DOHH2 (cell line): ENCODE measurements around the gene ADRA2B.
"Not testable (repeated sequence)": the region's sequence is repeated elsewhere in the genome, so short reads cannot be mapped to it uniquely, and the experiment has no call there.

Experiments used
- H3F3A ChIP-seq: fragments of 200-600 bp; sonication (generic), shearing (Covaris generic); 2 replicates; pipeline ENCODE4 v1.6.0; 2016; ENCODE audit warnings: antibody characterized with exemption, mild to moderate bottlenecking; ENCODE audit not compliant: control insufficient read depth, insufficient read depth
- H3K27ac ChIP-seq: fragments of 200-600 bp; sonication (generic); 2 replicates; pipeline ENCODE4 v1.5.1; 2014; ENCODE audit warnings: low read depth, mild to moderate bottlenecking, low read length, moderate library complexity
- H3K27me3 ChIP-seq: fragments of 200-600 bp; sonication (generic); 2 replicates; pipeline ENCODE4 v1.6.1; 2014; ENCODE audit warnings: mild to moderate bottlenecking, low read length, mixed read lengths; ENCODE audit not compliant: control insufficient read depth
- H3K36me3 ChIP-seq: fragments of 200-600 bp; sonication (generic); 2 replicates; pipeline ENCODE4 v1.6.1; 2014; ENCODE audit warnings: mild to moderate bottlenecking, low read length, moderate library complexity, mixed read lengths; ENCODE audit not compliant: control insufficient read depth
- H3K4me1 ChIP-seq: fragments of 200-600 bp; sonication (generic); 2 replicates; pipeline ENCODE4 v1.6.1; 2014; ENCODE audit warnings: mild to moderate bottlenecking, low read length, mixed read lengths; ENCODE audit not compliant: control insufficient read depth
- H3K4me2 ChIP-seq: fragments of 200-600 bp; sonication (generic); 2 replicates; pipeline ENCODE4 v1.6.0; 2014; ENCODE audit warnings: mild to moderate bottlenecking, low read length, moderate library complexity
- H3K4me3 ChIP-seq: fragments of 200-600 bp; sonication (generic); 2 replicates; pipeline ENCODE4 v1.5.1; 2014; ENCODE audit warnings: mild to moderate bottlenecking, low read length, mixed read lengths
- H3K79me2 ChIP-seq: fragments of 200-600 bp; sonication (generic); 2 replicates; pipeline ENCODE4 v1.6.1; 2014; ENCODE audit warnings: mild to moderate bottlenecking, low read length, mixed read lengths; ENCODE audit not compliant: control insufficient read depth
- H3K9me2 ChIP-seq: fragments of 200-600 bp; sonication (generic); replicated peaks from 2 replicates; pipeline ENCODE4 v1.6.1; 2014; ENCODE audit warnings: mild to moderate bottlenecking, low read length, mixed read lengths; ENCODE audit not compliant: control insufficient read depth
- H3K9me3 ChIP-seq: fragments of 200-600 bp; sonication (generic); 2 replicates; pipeline ENCODE4 v1.6.1; 2014; ENCODE audit warnings: antibody characterized with exemption, low read length, mixed read lengths; ENCODE audit not compliant: control insufficient read depth, insufficient read depth
- H4K20me1 ChIP-seq: fragments of 200-600 bp; sonication (generic); 2 replicates; pipeline ENCODE4 v1.6.0; 2014; ENCODE audit warnings: low read depth, mild to moderate bottlenecking, antibody characterized with exemption, low read length, moderate library complexity; ENCODE audit not compliant: control insufficient read depth, insufficient read depth
- CTCF ChIP-seq: fragments of 200-600 bp; sonication (generic); IDR thresholded peaks from one replicate; pipeline ENCODE4 v1.5.1; 2014; ENCODE audit warnings: antibody characterized with exemption, mild to moderate bottlenecking, low read depth, low read length; ENCODE audit not compliant: poor library complexity, severe bottlenecking
- EZH2phosphoT487 ChIP-seq: fragments of 200-600 bp; sonication (generic); IDR thresholded peaks from 2 replicates; pipeline ENCODE4 v1.6.1; 2017; ENCODE audit warnings: borderline replicate concordance, mild to moderate bottlenecking, antibody characterized with exemption, low read length, moderate library complexity, mixed read lengths

Gene ADRA2B

GRCh38 chr2:96072746-96073145 lies 43.6 kb downstream of the ADRA2B start:
- H3K4me1 ChIP-seq: no peaks in the 10 kb centered on the region
- peaks cover 5% of the 10 kb centered on the region; the same call in 1 of the 2 replicates for H3K27me3 ChIP-seq
- no peaks in the 10 kb centered on the region for H3K36me3 ChIP-seq
- no peak overlapping the region for H3K4me3 ChIP-seq
- H3F3A ChIP-seq: no peaks in the 10 kb centered on the region
- TF ChIP-seq CTCF (no peak), EZH2phosphoT487 (no peak)
- H3K9me3 ChIP-seq: no peaks in the 10 kb centered on the region
- no peaks in the 10 kb centered on the region for H3K79me2 ChIP-seq
- no peaks in the 10 kb centered on the region for H3K9me2 ChIP-seq
- no peak overlapping the region for H3K4me2 ChIP-seq
- H3K27ac ChIP-seq: no peak overlapping the region
- H4K20me1 ChIP-seq: no peaks in the 10 kb centered on the region

DNA sequence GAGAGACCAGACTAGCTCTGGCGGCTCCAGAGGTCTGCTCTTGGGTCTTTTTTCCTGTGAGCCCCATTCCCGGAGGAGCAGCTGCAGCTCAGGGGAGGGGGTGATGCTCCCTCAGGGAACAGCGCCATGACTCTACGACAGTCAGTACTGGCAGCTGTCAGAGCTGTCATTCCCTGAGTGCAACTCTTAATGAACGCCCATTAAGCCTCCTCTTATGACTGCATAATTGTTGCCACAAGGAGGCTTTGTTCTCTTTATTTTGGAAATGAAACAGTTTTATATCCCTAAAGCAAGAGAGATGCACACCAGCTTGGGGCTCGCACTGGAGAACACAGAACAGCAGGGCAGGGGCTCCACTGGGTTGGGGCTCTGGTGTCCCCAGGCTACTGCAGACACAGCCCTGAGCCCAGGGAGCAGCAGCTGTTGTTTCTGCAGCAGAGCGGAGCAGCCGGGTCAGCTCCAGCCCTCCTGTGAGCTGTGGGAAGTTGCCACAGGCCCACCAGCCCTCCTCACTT lies 44.3 kb downstream of the ADRA2B start:
- not testable (repeated sequence) for H3K27me3 ChIP-seq, H3K9me2 ChIP-seq, H3K4me1 ChIP-seq, H3K79me2 ChIP-seq, H4K20me1 ChIP-seq, H3K27ac ChIP-seq, H3K36me3 ChIP-seq, H3K9me3 ChIP-seq, H3K4me2 ChIP-seq, H3F3A ChIP-seq, H3K4me3 ChIP-seq

DNA sequence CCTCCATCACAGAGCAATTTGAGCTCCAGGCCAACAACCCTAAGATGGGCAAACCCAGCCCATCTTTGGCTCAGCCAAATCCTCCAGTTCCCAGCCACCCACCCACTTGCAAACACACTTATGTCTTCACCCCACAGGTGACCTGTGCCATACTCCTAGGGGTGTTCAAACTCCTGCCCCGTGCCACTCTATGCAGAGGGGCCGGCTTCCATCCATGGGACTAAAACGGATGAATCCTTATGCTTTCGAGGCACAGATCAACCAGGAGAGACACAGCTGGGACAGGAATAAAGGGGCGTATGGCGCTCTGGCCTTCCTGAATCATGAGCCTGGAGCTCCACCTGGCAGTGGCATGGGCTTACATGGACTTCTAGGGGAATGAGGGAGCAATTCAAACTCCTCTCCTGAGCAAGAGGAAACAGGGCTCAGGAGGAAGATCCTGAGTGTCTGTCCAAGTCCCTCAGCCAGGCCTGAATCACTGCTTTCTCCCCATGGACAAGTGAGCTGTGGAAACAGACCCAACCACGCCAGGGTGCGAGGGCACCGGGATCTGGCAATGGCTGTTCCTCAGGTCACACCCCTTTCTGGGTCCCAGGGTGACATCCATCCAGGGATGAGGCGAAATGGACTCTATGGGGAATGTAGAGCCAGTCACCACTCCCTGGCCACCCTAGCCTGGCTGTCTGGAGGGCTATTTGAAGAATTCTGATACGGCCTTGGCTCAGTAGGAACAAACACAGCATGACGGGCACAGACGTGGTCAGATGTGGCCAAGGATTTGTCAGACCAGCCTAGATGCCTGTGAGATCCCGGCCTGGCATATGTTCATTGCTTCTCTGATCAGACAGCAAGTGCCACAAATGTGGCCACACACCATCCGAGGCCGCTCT lies 45.0 kb downstream of the ADRA2B start:
- not testable (repeated sequence) for H3K9me3 ChIP-seq, H3K4me3 ChIP-seq, H3F3A ChIP-seq, H3K4me1 ChIP-seq, H3K4me2 ChIP-seq, H4K20me1 ChIP-seq, H3K27ac ChIP-seq, H3K9me2 ChIP-seq, H3K36me3 ChIP-seq, H3K79me2 ChIP-seq, H3K27me3 ChIP-seq

DNA sequence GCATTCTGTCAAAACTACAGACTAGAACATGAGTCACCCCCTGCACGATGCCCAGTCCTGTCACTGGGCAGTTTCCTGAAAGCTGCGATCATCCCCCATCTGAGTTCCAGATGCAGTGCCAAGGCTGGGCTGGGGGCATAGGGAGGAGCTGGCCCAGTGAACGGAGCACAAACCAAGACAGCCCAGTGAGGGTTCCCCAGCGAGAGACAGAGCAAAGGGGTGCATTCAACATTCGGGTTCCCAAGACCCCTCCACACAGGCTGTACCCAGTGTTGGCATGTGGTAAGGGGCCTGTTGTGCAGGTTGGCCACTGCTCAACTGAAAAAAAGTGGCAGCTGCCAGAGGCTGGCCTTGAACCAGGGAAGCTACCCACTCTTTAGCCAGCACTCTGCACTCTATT lies 46.0 kb downstream of the ADRA2B start:
- not testable (repeated sequence) for H3K79me2 ChIP-seq, H3K36me3 ChIP-seq, H3F3A ChIP-seq, H3K9me2 ChIP-seq, H3K27ac ChIP-seq, H3K4me3 ChIP-seq, H3K9me3 ChIP-seq, H3K4me2 ChIP-seq, H4K20me1 ChIP-seq, H3K27me3 ChIP-seq, H3K4me1 ChIP-seq

DNA sequence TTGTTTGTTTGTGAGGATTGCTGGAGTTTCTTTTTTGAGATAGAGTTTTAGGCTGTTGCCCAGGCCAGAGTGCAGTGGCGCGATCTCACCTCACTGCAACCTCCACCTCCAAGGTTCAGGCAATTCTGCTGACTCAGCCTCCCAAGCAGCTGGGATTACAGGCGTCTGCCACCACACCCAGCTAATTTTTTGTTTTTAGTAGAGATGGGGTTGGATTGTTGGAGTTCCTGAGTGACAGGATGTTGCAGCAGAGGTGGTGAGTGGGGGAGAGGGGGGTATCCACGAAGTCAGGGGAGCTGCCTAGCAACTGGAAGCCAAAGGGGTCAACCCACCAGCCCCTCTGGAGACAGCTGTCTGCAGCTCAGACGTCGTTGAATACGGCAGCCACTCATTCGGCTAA lies 46.5 kb downstream of the ADRA2B start:
- not testable (repeated sequence) for H3K4me2 ChIP-seq

GRCh38 chr2:96067902-96068581 lies 48.3 kb downstream of the ADRA2B start:
- not testable (repeated sequence) for H3K4me3 ChIP-seq, H3K27ac ChIP-seq, H3K36me3 ChIP-seq, H3K9me3 ChIP-seq, H3K4me2 ChIP-seq, H3K27me3 ChIP-seq, H4K20me1 ChIP-seq, H3K4me1 ChIP-seq, H3K79me2 ChIP-seq, H3F3A ChIP-seq, H3K9me2 ChIP-seq

More for the DNA sequence above, 46.5 kb downstream of the ADRA2B start:
- not testable (repeated sequence) for H3K36me3 ChIP-seq, H3K9me2 ChIP-seq, H4K20me1 ChIP-seq, H3F3A ChIP-seq, H3K9me3 ChIP-seq, H3K27ac ChIP-seq, H3K4me1 ChIP-seq, H3K79me2 ChIP-seq, H3K27me3 ChIP-seq, H3K4me3 ChIP-seq

DNA sequence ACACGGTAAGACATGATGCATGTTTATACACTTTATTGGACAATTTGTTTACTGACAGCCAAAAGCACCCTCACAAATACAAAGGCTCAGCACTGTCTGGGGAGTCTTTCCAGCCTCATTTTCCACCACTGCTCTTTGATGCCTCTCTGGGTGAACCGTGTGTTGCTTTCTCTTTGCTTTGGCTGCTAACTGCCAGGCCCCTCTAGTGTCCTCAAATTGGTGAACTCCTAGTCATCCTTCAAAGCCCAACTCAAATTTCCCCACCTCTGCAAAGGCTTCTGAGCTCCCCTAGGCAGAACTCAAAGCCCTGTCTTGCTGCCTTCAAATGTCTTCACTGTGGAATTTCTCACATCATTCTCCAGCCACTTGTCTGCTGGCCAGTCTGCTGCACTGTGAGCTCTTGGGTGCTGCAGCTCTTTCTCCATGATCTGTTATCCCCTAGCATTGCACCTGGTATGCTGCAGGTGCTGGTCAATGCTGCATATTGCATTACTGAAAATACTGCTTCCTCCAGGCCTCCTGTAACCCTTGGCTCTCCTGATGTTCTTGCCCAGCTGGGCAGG lies 49.2 kb downstream of the ADRA2B start:
- not testable (repeated sequence) for H3K4me3 ChIP-seq, H3K9me3 ChIP-seq, H3K4me2 ChIP-seq, H3K4me1 ChIP-seq, H3K27me3 ChIP-seq, H3K36me3 ChIP-seq, H3K9me2 ChIP-seq, H3K27ac ChIP-seq, H3K79me2 ChIP-seq, H3F3A ChIP-seq, H4K20me1 ChIP-seq
